Caco-2 (cell line): ENCODE measurements around the gene STAT5B. TPM values are rescaled to one million over a fixed set of nuclear protein-coding genes. Genes with fewer than 3 reads are reported as not detected.

Experiments
- BruUV-seq: library from RNA; stranded (reverse); fragments of 400-500 nt; replicated peaks from 2 replicates; lab custom pipeline; 2021; lab: Mats Ljungman, UMichigan
- CTCF ChIA-PET: fragments of 300-600 bp; sonication (Branson Sonifier 250); formaldehyde crosslinking; loops from one replicate; lab custom pipeline; 2022; ENCODE audit warnings: antibody characterized with exemption; lab: Charles Lee
- POLR2A ChIA-PET: fragments of 300-600 bp; sonication (Branson Sonifier 250); formaldehyde crosslinking; loops from one replicate; lab custom pipeline; 2022; ENCODE audit warnings: antibody characterized with exemption; lab: Charles Lee
- DNase-seq, 2 experiments: peaks; one replicate each; pipeline versions ENCODE4 v3.0.0 to v3.0.0-alpha.2; 2020 to 2022
- H3K27me3 ChIP-seq: replicated peaks from 2 replicates; pipeline ENCODE4 v1.6.0; 2011; ENCODE audit warnings: low read length; ENCODE audit not compliant: control insufficient read depth, insufficient read depth
- H3K36me3 ChIP-seq: 2 replicates; pipeline ENCODE4 v1.5.1; 2011; ENCODE audit warnings: low read length; ENCODE audit not compliant: control insufficient read depth, insufficient read depth
- H3K4me1 ChIP-seq: fragments of 250-450 bp; sonication (Bioruptor Pico); 2 replicates; pipeline ENCODE4 v1.5.1; 2020; ENCODE audit warnings: mild to moderate bottlenecking
- H3K4me3 ChIP-seq: 2 replicates; pipeline ENCODE4 v1.5.1; 2011; ENCODE audit warnings: low read depth, mild to moderate bottlenecking, control low read depth, low read length
- H3K9me3 ChIP-seq: fragments of 250-450 bp; sonication (Bioruptor Pico); 2 replicates; pipeline ENCODE4 v1.5.1; 2020; ENCODE audit warnings: mild to moderate bottlenecking, moderate library complexity
- H3K27ac Mint-ChIP-seq: one replicate; pipeline ENCODE4 v1.8.0; 2022; ENCODE audit warnings: mixed read lengths; ENCODE audit not compliant: unreplicated experiment
- H3K27me3 Mint-ChIP-seq: one replicate; pipeline ENCODE4 v1.8.0; 2022; ENCODE audit warnings: mixed read lengths; ENCODE audit not compliant: insufficient read depth, unreplicated experiment
- H3K36me3 Mint-ChIP-seq: one replicate; pipeline ENCODE4 v1.8.0; 2022; ENCODE audit warnings: mild to moderate bottlenecking, mixed read lengths; ENCODE audit not compliant: insufficient read depth, unreplicated experiment
- H3K4me1 Mint-ChIP-seq: one replicate; pipeline ENCODE4 v1.8.0; 2022; ENCODE audit warnings: low read depth, mixed read lengths; ENCODE audit not compliant: unreplicated experiment
- H3K4me3 Mint-ChIP-seq: one replicate; pipeline ENCODE4 v1.8.0; 2022; ENCODE audit warnings: mild to moderate bottlenecking, moderate library complexity, mixed read lengths; ENCODE audit not compliant: unreplicated experiment
- H3K9me3 Mint-ChIP-seq: one replicate; pipeline ENCODE4 v1.8.0; 2022; ENCODE audit warnings: mixed read lengths; ENCODE audit not compliant: unreplicated experiment
- intact Hi-C: fragments of 100-400 bp; cut with micrococcal nuclease; formaldehyde crosslinking; loops from one replicate; pipeline ENCODE4 v1.10.0; 2022; ENCODE audit not compliant: unreplicated experiment
- total RNA-seq: library from RNA; stranded (reverse); gene quantifications from 2 replicates; pipeline ENCODE4 v1.2.3, GENCODE V29; 2022
- TF ChIP-seq, protein P1 (sequence below), 2 experiments: fragments of 200-600 bp in 1 of 2; IDR thresholded peaks; 1 replicate in 1 of 2; 2 replicates in 1 of 2; pipeline versions ENCODE4 v1.5.1 to v1.8.0; 2011 to 2022; ENCODE audit warnings: antibody characterized with exemption in 1 of 2, control low read depth in 1 of 2, inconsistent platforms in 1 of 2, low read depth in 1 of 2, low read length in 1 of 2, mild to moderate bottlenecking in 1 of 2, moderate library complexity in 1 of 2; ENCODE audit not compliant: insufficient read depth in 1 of 2, severe bottlenecking in 1 of 2, unreplicated experiment in 1 of 2

STAT5B gene
- total RNA-seq, 1 experiment from 2014 or later, result 46.9 TPM

- Mint-ChIP-seq H3K27me3 (no peaks in the 10 kb centered on the region), H3K27ac (no peak overlapping the region), H3K9me3 (no peaks in the 10 kb centered on the region), H3K36me3 (no peaks in the 10 kb centered on the region), H3K4me1 (peaks cover 34% of the 10 kb centered on the region), H3K4me3 (no peak overlapping the region)
- BruUV-seq, result no TSS peak
- Histone ChIP-seq H3K4me1 (peaks cover 15% of the 10 kb centered on the region), H3K36me3 (no peaks in the 10 kb centered on the region), H3K9me3 (no peaks in the 10 kb centered on the region), H3K4me3 (no peak overlapping the region), H3K27me3 (no peaks in the 10 kb centered on the region)
- TF ChIP-seq, protein P1, sequence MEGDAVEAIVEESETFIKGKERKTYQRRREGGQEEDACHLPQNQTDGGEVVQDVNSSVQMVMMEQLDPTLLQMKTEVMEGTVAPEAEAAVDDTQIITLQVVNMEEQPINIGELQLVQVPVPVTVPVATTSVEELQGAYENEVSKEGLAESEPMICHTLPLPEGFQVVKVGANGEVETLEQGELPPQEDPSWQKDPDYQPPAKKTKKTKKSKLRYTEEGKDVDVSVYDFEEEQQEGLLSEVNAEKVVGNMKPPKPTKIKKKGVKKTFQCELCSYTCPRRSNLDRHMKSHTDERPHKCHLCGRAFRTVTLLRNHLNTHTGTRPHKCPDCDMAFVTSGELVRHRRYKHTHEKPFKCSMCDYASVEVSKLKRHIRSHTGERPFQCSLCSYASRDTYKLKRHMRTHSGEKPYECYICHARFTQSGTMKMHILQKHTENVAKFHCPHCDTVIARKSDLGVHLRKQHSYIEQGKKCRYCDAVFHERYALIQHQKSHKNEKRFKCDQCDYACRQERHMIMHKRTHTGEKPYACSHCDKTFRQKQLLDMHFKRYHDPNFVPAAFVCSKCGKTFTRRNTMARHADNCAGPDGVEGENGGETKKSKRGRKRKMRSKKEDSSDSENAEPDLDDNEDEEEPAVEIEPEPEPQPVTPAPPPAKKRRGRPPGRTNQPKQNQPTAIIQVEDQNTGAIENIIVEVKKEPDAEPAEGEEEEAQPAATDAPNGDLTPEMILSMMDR (IDR thresholded peaks at IDR 0.05; ENCODE audit: insufficient read depth in 1 of 2, low read depth in 1 of 2, low read length in 1 of 2, severe bottlenecking in 1 of 2, unreplicated experiment in 1 of 2), result no peak
- no peak for DNase-seq
- intact Hi-C loops, result no loop called here
- CTCF ChIA-PET, result no interaction called here
- POLR2A ChIA-PET, result no interaction called here
Measured at GRCh38 chr17:42272162-42272907, 3.9 kb downstream of the STAT5B start.

GRCh38 chr17:42271779-42272035 is 4.5 kb downstream of the STAT5B start:
- no peak overlapping the region for H3K4me3 Mint-ChIP-seq
- intact Hi-C loops, result no loop called here
- Histone ChIP-seq H3K36me3 (no peaks in the 10 kb centered on the region), H3K4me1 (peaks cover 17% of the 10 kb centered on the region), H3K4me3 (no peak overlapping the region), H3K27me3 (no peaks in the 10 kb centered on the region), H3K9me3 (no peaks in the 10 kb centered on the region)
- no peaks in the 10 kb centered on the region for H3K36me3 Mint-ChIP-seq
- TF ChIP-seq, protein P1 (IDR thresholded peaks at IDR 0.05; ENCODE audit: insufficient read depth in 1 of 2, low read depth in 1 of 2, low read length in 1 of 2, severe bottlenecking in 1 of 2, unreplicated experiment in 1 of 2), result no peak
- peaks cover 27% of the 10 kb centered on the region for H3K4me1 Mint-ChIP-seq
- H3K9me3 Mint-ChIP-seq, result no peaks in the 10 kb centered on the region
- no peak for DNase-seq
- CTCF ChIA-PET, result no interaction called here
- no peaks in the 10 kb centered on the region for H3K27me3 Mint-ChIP-seq
- BruUV-seq, result no TSS peak
- H3K27ac Mint-ChIP-seq, result no peak overlapping the region
- POLR2A ChIA-PET, result no interaction called here

GRCh38 chr17:42271006-42271778 is 5.0 kb downstream of the STAT5B start:
- no peaks in the 10 kb centered on the region for H3K9me3 ChIP-seq
- DNase-seq, result no peak
- no peaks in the 10 kb centered on the region for H3K27me3 ChIP-seq
- ChIA-PET CTCF (no interaction called here), POLR2A (no interaction called here)
- no peaks in the 10 kb centered on the region for H3K27me3 Mint-ChIP-seq
- no peak overlapping the region for H3K27ac Mint-ChIP-seq
- H3K9me3 Mint-ChIP-seq, result no peaks in the 10 kb centered on the region
- peaks cover 18% of the 10 kb centered on the region for H3K4me1 ChIP-seq
- no peak overlapping the region for H3K4me3 ChIP-seq
- no peaks in the 10 kb centered on the region for H3K36me3 Mint-ChIP-seq
- TF ChIP-seq, protein P1 (IDR thresholded peaks at IDR 0.05; ENCODE audit: insufficient read depth in 1 of 2, low read depth in 1 of 2, low read length in 1 of 2, severe bottlenecking in 1 of 2, unreplicated experiment in 1 of 2), result no peak
- H3K4me3 Mint-ChIP-seq, result no peak overlapping the region
- peaks cover 27% of the 10 kb centered on the region for H3K4me1 Mint-ChIP-seq
- BruUV-seq, result no TSS peak
- H3K36me3 ChIP-seq, result no peaks in the 10 kb centered on the region
- intact Hi-C loops, result no loop called here
